Epithelial cell of alveolus of lung (primary cell): ENCODE data around the gene RAD51. TPM values are rescaled to one million over a fixed set of nuclear protein-coding genes. Genes with fewer than 3 reads are reported as not detected.

Experiments used
- total RNA-seq: library from RNA; depleted of rRNA; stranded (reverse); fragments of >200 nt; gene quantifications from 2 replicates; pipeline ENCODE4 v1.2.1, GENCODE V29; 2015

RAD51 gene
- total RNA-seq: 4.2 and 11.5 TPM in 2 replicates

DNA sequence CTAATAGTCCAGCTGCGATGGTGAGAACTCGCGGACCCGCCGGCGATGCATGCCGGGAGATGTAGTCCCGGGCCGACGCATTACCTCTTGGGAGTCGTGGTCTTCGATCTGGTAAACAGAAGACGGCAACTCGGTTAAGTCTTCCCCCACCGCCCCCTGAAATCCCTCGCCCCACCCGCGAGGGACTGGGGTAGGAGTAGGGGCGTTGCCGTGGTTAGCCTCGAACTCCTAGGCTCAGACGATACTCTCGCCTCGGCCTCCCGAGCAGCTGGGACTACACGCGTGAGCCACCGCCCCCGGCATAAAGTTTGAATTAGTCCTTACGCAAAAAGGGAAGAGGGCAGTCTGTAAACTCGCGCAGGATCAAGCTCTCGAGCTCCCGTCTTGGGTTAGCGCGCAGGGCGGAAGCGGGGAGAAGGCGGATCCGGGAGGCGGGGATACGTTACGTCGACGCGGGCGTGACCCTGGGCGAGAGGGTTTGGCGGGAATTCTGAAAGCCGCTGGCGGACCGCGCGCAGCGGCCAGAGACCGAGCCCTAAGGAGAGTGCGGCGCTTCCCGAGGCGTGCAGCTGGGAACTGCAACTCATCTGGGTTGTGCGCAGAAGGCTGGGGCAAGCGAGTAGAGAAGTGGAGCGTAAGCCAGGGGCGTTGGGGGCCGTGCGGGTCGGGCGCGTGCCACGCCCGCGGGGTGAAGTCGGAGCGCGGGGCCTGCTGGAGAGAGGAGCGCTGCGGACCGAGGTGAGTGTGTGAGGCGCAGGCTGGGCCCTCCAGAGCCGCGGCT lies at the start of gene RAD51:
Gene RAD51, plus strand, starts transcription at position 487 of the 781 bp plus-strand sequence. CDS start 3,585 bp downstream, outside the sequence.

DNA sequence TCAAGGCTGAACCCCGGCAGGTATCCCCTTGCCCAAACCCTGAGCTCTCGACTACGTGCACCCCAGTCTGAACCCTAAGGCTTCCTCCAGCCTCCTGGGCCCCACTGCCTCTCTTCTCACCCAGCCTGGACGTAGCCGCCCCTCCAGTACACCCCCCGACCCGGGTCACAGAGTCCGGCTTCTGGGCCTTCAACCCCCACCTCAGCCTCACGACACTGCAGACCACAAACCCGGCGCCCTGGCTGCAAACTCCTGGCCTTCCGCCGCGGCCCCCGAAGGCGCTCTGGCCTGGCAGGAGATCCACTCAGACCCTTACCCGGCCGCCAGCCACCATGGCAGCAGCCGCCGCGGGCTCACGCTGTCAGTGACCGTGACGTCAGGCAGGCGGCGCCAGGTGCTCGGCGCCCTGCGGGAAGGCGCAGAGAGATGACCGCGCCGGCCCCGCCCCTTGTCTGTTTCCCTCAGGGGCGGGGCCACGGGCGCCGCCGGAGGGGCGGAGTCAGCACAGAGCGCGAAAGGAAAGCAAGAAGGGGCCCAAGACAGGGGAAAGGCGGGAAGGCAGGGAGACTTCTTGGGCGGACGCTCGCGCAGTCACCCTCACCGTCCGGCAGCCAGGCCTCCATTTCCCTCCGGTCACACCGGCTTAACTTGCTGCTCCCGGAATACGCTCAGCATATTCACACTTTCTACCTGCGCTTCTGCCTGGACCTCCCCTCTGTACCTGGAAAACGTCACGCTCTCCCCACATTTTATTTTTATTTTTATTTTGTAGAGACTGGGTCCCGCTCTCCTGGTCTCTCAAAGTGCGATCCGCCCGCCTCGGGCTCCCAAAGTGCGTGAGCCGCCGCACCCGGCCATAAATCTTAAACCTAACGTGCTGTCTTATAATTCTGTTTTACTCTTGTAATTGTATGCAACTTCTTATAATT lies 60.2 kb downstream of the RAD51 start, which contains the start of gene RMDN3:
Gene RMDN3, minus strand, starts transcription at position 372 of the 929 bp plus-strand sequence. CDS start 471 bp downstream, outside the sequence.

DNA sequence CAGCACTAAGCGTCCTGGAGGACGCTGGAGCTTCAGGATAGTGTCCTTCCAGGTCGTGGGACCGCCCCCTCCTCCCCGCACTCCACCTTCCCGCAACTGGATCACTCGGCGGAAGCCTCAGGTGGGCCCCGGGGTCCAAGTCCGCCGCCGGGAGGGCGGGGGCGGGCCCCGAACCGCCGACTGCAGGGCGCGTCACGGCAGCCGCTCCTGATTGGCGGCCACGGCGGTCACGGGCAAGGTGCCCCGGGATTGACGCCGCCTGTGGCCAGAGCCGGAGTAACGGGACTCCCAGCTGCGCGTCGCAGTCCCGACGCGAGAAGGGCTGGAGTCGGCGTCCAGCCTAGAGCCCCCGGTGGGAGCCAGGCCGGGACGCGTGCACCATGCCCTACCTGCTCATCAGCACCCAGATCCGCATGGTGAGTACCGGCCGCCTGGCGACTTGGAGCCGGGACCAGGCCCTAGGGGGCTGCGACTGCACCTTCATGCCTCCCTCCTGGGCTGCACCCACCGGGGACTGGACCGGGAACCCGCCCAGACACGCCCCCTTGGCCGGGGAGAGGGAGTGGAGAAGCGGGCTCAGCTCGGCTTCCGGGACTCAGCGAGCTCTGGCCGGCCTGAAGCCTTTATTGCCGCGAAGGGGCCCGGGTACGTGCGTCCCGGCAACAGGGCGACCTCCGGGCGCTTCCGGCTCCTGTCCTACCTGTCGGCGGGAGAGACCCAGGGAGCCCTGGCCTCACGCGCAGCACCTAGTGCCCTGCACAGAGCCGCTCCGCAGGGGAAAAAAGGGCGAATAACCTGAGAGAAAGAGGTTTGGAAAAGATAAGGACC lies 69.0 kb downstream of the RAD51 start, which contains the start of gene GCHFR:
Gene GCHFR, plus strand, starts transcription at position 268 of the 828 bp plus-strand sequence. Its CDS starts 113 bp downstream, at position 381.

DNA sequence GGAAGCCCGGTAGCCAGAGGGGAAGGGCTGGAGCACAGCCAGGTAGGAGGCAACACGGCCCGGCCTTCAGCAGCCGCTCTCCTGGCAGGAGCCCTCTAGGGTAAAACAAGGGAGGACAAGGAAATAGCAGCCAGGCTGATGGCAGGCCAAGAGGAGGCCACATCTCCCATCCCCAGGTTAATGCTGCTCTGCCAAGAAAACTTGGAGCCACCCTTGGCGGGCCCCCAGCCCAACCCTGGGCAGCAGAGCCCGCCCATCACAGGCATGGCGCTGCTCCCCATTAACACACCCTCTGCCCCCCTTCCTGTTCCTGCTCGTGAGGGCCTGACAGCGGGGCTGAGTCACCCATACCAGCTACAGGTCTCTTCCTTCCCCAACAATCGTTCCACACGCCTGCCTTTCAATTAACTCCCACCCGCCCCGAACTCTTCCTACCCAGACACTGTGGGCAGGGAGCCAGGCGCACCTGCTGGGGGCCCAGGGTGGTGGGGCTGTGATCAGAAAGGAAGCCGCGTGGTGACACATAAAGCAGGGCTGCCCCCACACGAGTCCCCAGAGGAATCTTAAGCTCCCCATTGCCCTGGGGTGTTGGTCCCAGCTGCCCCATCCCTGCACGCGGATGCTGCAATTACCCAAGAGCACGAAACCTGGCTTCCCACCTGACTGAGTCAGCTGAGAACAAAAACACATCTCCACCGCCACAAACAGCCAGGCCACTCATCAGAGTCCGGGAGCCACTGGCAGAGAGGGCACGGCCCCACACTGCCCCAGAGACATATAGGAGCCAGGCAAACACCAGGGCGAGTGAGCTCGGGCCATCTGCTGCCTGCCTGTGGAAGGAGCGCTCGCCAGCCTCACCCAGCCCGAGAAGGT lies 74.5 kb downstream of the RAD51 start, which contains the start of gene C15orf62:
Gene C15orf62, plus strand, starts transcription at position 707 of the 873 bp plus-strand sequence. CDS start 516 bp downstream, outside the sequence.

Other genes starting within 250 kb of the RAD51 start
- gene CHST14, start 224.2 kb upstream of the RAD51 start, total RNA-seq: 29.5 and 41.4 TPM in 2 replicates
- gene CCDC32, start 130.1 kb upstream of the RAD51 start, total RNA-seq: 26.5 and 49.1 TPM in 2 replicates
- gene RPUSD2, start 125.9 kb upstream of the RAD51 start, total RNA-seq: 9.2 and 14.9 TPM in 2 replicates
- 7.9 and 16.4 TPM in 2 replicates for gene KNL1, start 100.9 kb upstream of the RAD51 start, total RNA-seq
- 20.5 and 21.7 TPM in 2 replicates for gene RMDN3, start 60.1 kb downstream of the RAD51 start, total RNA-seq
- 7.7 and 11.5 TPM in 2 replicates for gene GCHFR, start 68.9 kb downstream of the RAD51 start, total RNA-seq
- not detected in 2 replicates for gene C15orf62, start 74.8 kb downstream of the RAD51 start, total RNA-seq
- 16.3 and 40.4 TPM in 2 replicates for gene ZFYVE19, start 111.9 kb downstream of the RAD51 start, total RNA-seq
- 25.0 and 63.8 TPM in 2 replicates for gene DNAJC17, start 112.3 kb downstream of the RAD51 start, total RNA-seq
- not detected in 2 replicates for gene PPP1R14D, start 133.5 kb downstream of the RAD51 start, total RNA-seq
- gene SPINT1, start 148.9 kb downstream of the RAD51 start, total RNA-seq: 4.1 and 31.0 TPM in 2 replicates
- gene RHOV, start 179.1 kb downstream of the RAD51 start, total RNA-seq: not detected in 2 replicates
- 35.7 and 39.4 TPM in 2 replicates for gene VPS18, start 199.3 kb downstream of the RAD51 start, total RNA-seq
- gene DLL4, start 234.2 kb downstream of the RAD51 start, total RNA-seq: 0.88 and 3.1 TPM in 2 replicates